KMS-11 (cell line): Measurements from ENCODE around the gene HLA-DQB2.

ENCODE experiments used
- H2AFZ ChIP-seq: fragments of 200-600 bp; sonication (generic); 2 replicates; pipeline ENCODE4 v1.6.1; 2016; ENCODE audit warnings: antibody characterized with exemption, mixed run types, low read depth
- H3K27ac ChIP-seq: fragments of 200-600 bp; sonication (generic); 2 replicates; pipeline ENCODE4 v1.6.1; 2016; ENCODE audit warnings: mild to moderate bottlenecking, mixed run types
- H3K27me3 ChIP-seq: fragments of 200-600 bp; sonication (generic); 2 replicates; pipeline ENCODE4 v1.6.1; 2017; ENCODE audit warnings: mild to moderate bottlenecking, low read depth, mixed run types, moderate library complexity; ENCODE audit not compliant: insufficient read depth
- H3K36me3 ChIP-seq: fragments of 200-600 bp; sonication (generic); 2 replicates; pipeline ENCODE4 v1.6.1; 2017; ENCODE audit warnings: mild to moderate bottlenecking, mixed run types; ENCODE audit not compliant: insufficient read depth
- H3K4me1 ChIP-seq: fragments of 200-600 bp; sonication (generic); 2 replicates; pipeline ENCODE4 v1.6.1; 2016; ENCODE audit warnings: mild to moderate bottlenecking, low read depth, mixed run types; ENCODE audit not compliant: poor library complexity, severe bottlenecking
- H3K4me2 ChIP-seq: fragments of 200-600 bp; sonication (generic); 2 replicates; pipeline ENCODE4 v1.7.0; 2016; ENCODE audit warnings: mild to moderate bottlenecking, mixed run types
- H3K4me3 ChIP-seq: fragments of 200-600 bp; sonication (generic); IDR thresholded peaks from 2 replicates; pipeline ENCODE4 v1.6.1; 2017; ENCODE audit warnings: low read depth, low read length, mixed read lengths; ENCODE audit not compliant: insufficient read depth
- H3K79me2 ChIP-seq: fragments of 200-600 bp; sonication (generic); 2 replicates; pipeline ENCODE4 v1.6.1; 2016; ENCODE audit warnings: low read depth, mixed run types; ENCODE audit not compliant: insufficient read depth
- H3K9ac ChIP-seq: fragments of 200-600 bp; sonication (generic); 2 replicates; pipeline ENCODE4 v1.6.1; 2016; ENCODE audit warnings: mild to moderate bottlenecking, mixed run types
- H4K20me1 ChIP-seq: fragments of 200-600 bp; sonication (generic); 2 replicates; pipeline ENCODE4 v1.6.1; 2016; ENCODE audit warnings: mild to moderate bottlenecking, mixed run types; ENCODE audit not compliant: insufficient read depth
- CTCF ChIP-seq: fragments of 200-600 bp; sonication (generic); conservative IDR thresholded peaks from 2 replicates; pipeline ENCODE4 v1.6.1; 2017; ENCODE audit warnings: low read depth, mild to moderate bottlenecking, antibody characterized with exemption, low read length, moderate library complexity, mixed read lengths

The HLA-DQB2 gene

GRCh38 chr6:32775071-32775470 is 11.7 kb upstream of the HLA-DQB2 start:
- no peak overlapping the region for H3K9ac ChIP-seq
- no peaks in the 10 kb centered on the region for H3K4me1 ChIP-seq
- H2AFZ ChIP-seq: no peak overlapping the region
- H3K36me3 ChIP-seq: no peaks in the 10 kb centered on the region
- H3K27ac ChIP-seq: no peak overlapping the region
- H4K20me1 ChIP-seq: no peaks in the 10 kb centered on the region
- no peak overlapping the region for H3K4me2 ChIP-seq
- H3K27me3 ChIP-seq: no peaks in the 10 kb centered on the region
- H3K79me2 ChIP-seq: no peaks in the 10 kb centered on the region
- TF ChIP-seq CTCF: no peak
- H3K4me3 ChIP-seq: no peak overlapping the region

- no peak overlapping the region for H3K4me2 ChIP-seq
- no peaks in the 10 kb centered on the region for H3K36me3 ChIP-seq
- TF ChIP-seq CTCF: no peak
- H3K79me2 ChIP-seq: no peaks in the 10 kb centered on the region
- H3K4me1 ChIP-seq: no peaks in the 10 kb centered on the region
- no peak overlapping the region for H3K27ac ChIP-seq
- H4K20me1 ChIP-seq: no peaks in the 10 kb centered on the region
- no peak overlapping the region for H2AFZ ChIP-seq
- H3K4me3 ChIP-seq: no peak overlapping the region
- no peak overlapping the region for H3K9ac ChIP-seq
- H3K27me3 ChIP-seq: no peaks in the 10 kb centered on the region
Observed at GRCh38 chr6:32774426-32774825, 11.1 kb upstream of the HLA-DQB2 start.

GRCh38 chr6:32772656-32773055 is 9.3 kb upstream of the HLA-DQB2 start:
- no peak overlapping the region for H3K9ac ChIP-seq
- TF ChIP-seq CTCF: no peak
- no peak overlapping the region for H3K4me2 ChIP-seq
- H4K20me1 ChIP-seq: no peaks in the 10 kb centered on the region
- H3K4me3 ChIP-seq: no peak overlapping the region
- no peaks in the 10 kb centered on the region for H3K79me2 ChIP-seq
- H3K36me3 ChIP-seq: no peaks in the 10 kb centered on the region
- H3K4me1 ChIP-seq: no peaks in the 10 kb centered on the region
- no peaks in the 10 kb centered on the region for H3K27me3 ChIP-seq
- no peak overlapping the region for H3K27ac ChIP-seq
- H2AFZ ChIP-seq: no peak overlapping the region

GRCh38 chr6:32764048-32764447 is 716 bp upstream of the HLA-DQB2 start:
- no peak overlapping the region for H3K9ac ChIP-seq
- no peaks in the 10 kb centered on the region for H4K20me1 ChIP-seq
- H3K79me2 ChIP-seq: no peaks in the 10 kb centered on the region
- H2AFZ ChIP-seq: no peak overlapping the region
- H3K27ac ChIP-seq: no peak overlapping the region
- no peak for TF ChIP-seq CTCF
- H3K4me1 ChIP-seq: no peaks in the 10 kb centered on the region
- no peaks in the 10 kb centered on the region for H3K36me3 ChIP-seq
- no peaks in the 10 kb centered on the region for H3K27me3 ChIP-seq
- H3K4me2 ChIP-seq: no peak overlapping the region
- no peak overlapping the region for H3K4me3 ChIP-seq

- Histone ChIP-seq H4K20me1 (no peaks in the 10 kb centered on the region), H3K36me3 (no peaks in the 10 kb centered on the region), H3K27ac (no peak overlapping the region), H3K79me2 (no peaks in the 10 kb centered on the region), H2AFZ (no peak overlapping the region), H3K27me3 (no peaks in the 10 kb centered on the region), H3K4me2 (no peak overlapping the region), H3K9ac (no peak overlapping the region), H3K4me1 (no peaks in the 10 kb centered on the region), H3K4me3 (no peak overlapping the region)
- no peak for TF ChIP-seq CTCF
Observed at GRCh38 chr6:32761548-32761947, 1.8 kb downstream of the HLA-DQB2 start.
